A549 (cell line): ENCODE data around the gene SCTR.

Experiments used
- ATOH8 ChIP-seq: fragments of 250-450 bp; sonication (Bioruptor Pico); IDR thresholded peaks from 2 replicates; pipeline ENCODE4 v1.5.0; 2020; ENCODE audit warnings: low read depth, mild to moderate bottlenecking, moderate library complexity
- CEBPB ChIP-seq, 2 experiments: fragments of >200 bp in 1 of 2; sonication (Bioruptor Twin) in 1 of 2; formaldehyde crosslinking in 1 of 2; IDR thresholded peaks; 2 replicates each; pipeline ENCODE4 v1.6.1; 2012 to 2016
- CHD2 ChIP-seq: fragments of 150-350 bp; IDR thresholded peaks from 2 replicates; pipeline ENCODE4 v1.6.1; 2014; ENCODE audit warnings: low read length; ENCODE audit not compliant: partially characterized antibody
- CTCF ChIP-seq: fragments of >200 bp; sonication (Bioruptor Twin); formaldehyde crosslinking; IDR thresholded peaks from 3 replicates; pipeline ENCODE4 v1.5.1; 2016
- ELK1 ChIP-seq: fragments of 150-350 bp; IDR thresholded peaks from 2 replicates; pipeline ENCODE4 v1.6.1; 2014; ENCODE audit warnings: low read depth, mild to moderate bottlenecking, low read length
- EP300 ChIP-seq, 2 experiments: fragments of >200 bp; sonication (Bioruptor Twin); formaldehyde crosslinking; IDR thresholded peaks; 2 replicates in 1 of 2; 3 replicates in 1 of 2; pipeline ENCODE4 v1.6.1; 2016 to 2017
- ESRRA ChIP-seq: fragments of 150-350 bp; IDR thresholded peaks from 2 replicates; pipeline ENCODE4 v1.6.1; 2014; ENCODE audit warnings: mild to moderate bottlenecking, low read length, borderline replicate concordance
- PHF8 ChIP-seq: fragments of 200-600 bp; sonication (generic); IDR thresholded peaks from 2 replicates; pipeline ENCODE4 v1.6.1; 2016; ENCODE audit warnings: low read depth, mild to moderate bottlenecking, antibody characterized with exemption, moderate library complexity, borderline replicate concordance
- POLR2A ChIP-seq: IDR thresholded peaks from 2 replicates; pipeline ENCODE4 v1.6.1; 2012; ENCODE audit warnings: mild to moderate bottlenecking, low read length
- RCOR1 ChIP-seq: fragments of 150-350 bp; IDR thresholded peaks from 2 replicates; pipeline ENCODE4 v1.6.1; 2014; ENCODE audit warnings: antibody characterized with exemption, low read length, low read depth
- REST ChIP-seq: fragments of 200-600 bp; sonication (generic); IDR thresholded peaks from 2 replicates; pipeline ENCODE4 v1.6.1; 2016; ENCODE audit warnings: antibody characterized with exemption, mild to moderate bottlenecking, moderate library complexity
- ZC3H11A ChIP-seq: fragments of 450-650 bp; IDR thresholded peaks from 2 replicates; pipeline ENCODE4 v1.6.1; 2014; ENCODE audit warnings: antibody characterized with exemption, mild to moderate bottlenecking

GRCh38 chr2:119490106-119490505, 34.2 kb downstream of the SCTR start:
- no peak for TF ChIP-seq CTCF
- TF ChIP-seq EP300 (IDR thresholded peaks at IDR 0.05), result no peak
- TF ChIP-seq ELK1, result no peak
- TF ChIP-seq PHF8, result no peak
- no peak for TF ChIP-seq POLR2A
- no peak for TF ChIP-seq REST
- no peak for TF ChIP-seq CHD2
- no peak for TF ChIP-seq RCOR1
- no peak for TF ChIP-seq CEBPB (IDR thresholded peaks at IDR 0.05)
- TF ChIP-seq ESRRA, result no peak
- no peak for TF ChIP-seq ZC3H11A
- TF ChIP-seq ATOH8 (CRISPR knock-in tag), result no peak
